H1 (cell line): Measurements from ENCODE around the gene APOL4. TPM values are rescaled to one million over a fixed set of nuclear protein-coding genes. Genes with fewer than 3 reads are reported as not detected.

Experiments used
- CTCF ChIA-PET: fragments of 300-600 bp; sonication (Branson Sonifier 250); formaldehyde crosslinking; loops from one replicate; lab custom pipeline; 2021; ENCODE audit not compliant: partially characterized antibody; lab: Charles Lee
- POLR2A ChIA-PET: fragments of 300-600 bp; sonication (Branson Sonifier 250); formaldehyde crosslinking; loops from one replicate; lab custom pipeline; 2021; ENCODE audit warnings: inconsistent platforms; ENCODE audit not compliant: partially characterized antibody; lab: Charles Lee
- DNase-seq, 2 experiments: peaks; one replicate each; pipeline versions ENCODE4 v3.0.0 to v3.0.0-alpha.2; 2010 to 2022; ENCODE audit warnings: low spot score in 2 of 2, low read depth in 1 of 2, mixed read lengths in 1 of 2
- FAIRE-seq: peaks from 2 replicates; lab custom pipeline; 2011; peaks lifted over from hg19 to GRCh38; lab: Jason Lieb, UNC
- H2AFZ ChIP-seq: 2 replicates; pipeline ENCODE4 v1.8.1; 2012; ENCODE audit warnings: low read length, inconsistent platforms
- H2AK5ac ChIP-seq: 2 replicates; pipeline ENCODE4 v1.6.1; 2013; ENCODE audit warnings: low read depth, low read length
- H2BK120ac ChIP-seq: replicated peaks from 2 replicates; pipeline ENCODE3; 2013; ENCODE audit warnings: low read depth, low read length, inconsistent platforms
- H2BK12ac ChIP-seq: 2 replicates; pipeline ENCODE4 v1.6.1; 2013; ENCODE audit warnings: low read depth, low read length
- H2BK15ac ChIP-seq: 2 replicates; pipeline ENCODE4 v1.6.1; 2013; ENCODE audit warnings: low read length
- H2BK20ac ChIP-seq: 2 replicates; pipeline ENCODE4 v1.6.1; 2013; ENCODE audit warnings: low read length
- H2BK5ac ChIP-seq: 2 replicates; pipeline ENCODE4 v1.6.1; 2013; ENCODE audit warnings: low read depth, low read length
- H3K14ac ChIP-seq: 2 replicates; pipeline ENCODE4 v1.6.1; 2013; ENCODE audit warnings: inconsistent platforms; ENCODE audit not compliant: insufficient read length
- H3K18ac ChIP-seq: 2 replicates; pipeline ENCODE4 v1.6.1; 2013; ENCODE audit warnings: low read length; ENCODE audit errors: extremely low read depth
- H3K23ac ChIP-seq: 2 replicates; pipeline ENCODE4 v1.6.1; 2013; ENCODE audit warnings: inconsistent platforms; ENCODE audit not compliant: insufficient read length
- H3K23me2 ChIP-seq: 2 replicates; pipeline ENCODE4 v1.6.1; 2013; ENCODE audit warnings: low read depth, low read length
- H3K27ac ChIP-seq: 2 replicates; pipeline ENCODE4 v1.6.1; 2011; ENCODE audit warnings: low read depth, low read length, inconsistent platforms
- H3K27me3 ChIP-seq, 4 experiments: replicated peaks in 1 of 4; 1 replicate in 1 of 4; 2 replicates in 3 of 4; pipeline versions ENCODE4 v1.6.1 to v1.8.1; 2011 to 2013; ENCODE audit warnings: low read length in 3 of 4, mild to moderate bottlenecking in 3 of 4, inconsistent platforms in 2 of 4, mixed read lengths in 2 of 4, moderate library complexity in 1 of 4; ENCODE audit not compliant: control insufficient read depth in 3 of 4, insufficient read depth in 3 of 4; ENCODE audit errors: extremely low read depth in 1 of 4
- H3K36me3 ChIP-seq, 4 experiments: 2 replicates each; pipeline versions ENCODE4 v1.6.1 to v1.8.1; 2011 to 2013; ENCODE audit warnings: mild to moderate bottlenecking in 4 of 4, low read length in 3 of 4, moderate library complexity in 2 of 4, control low read depth in 1 of 4, inconsistent platforms in 1 of 4; ENCODE audit not compliant: insufficient read depth in 4 of 4, control insufficient read depth in 2 of 4
- H3K4ac ChIP-seq: replicated peaks from 2 replicates; pipeline ENCODE3; 2013; ENCODE audit warnings: low read length, low read depth, mixed read lengths, inconsistent platforms; ENCODE audit not compliant: insufficient read length
- H3K4me1 ChIP-seq, 4 experiments: replicated peaks in 1 of 4; 1 replicate in 1 of 4; 2 replicates in 3 of 4; pipeline versions ENCODE4 v1.6.1 to v1.8.1; 2011 to 2013; ENCODE audit warnings: low read length in 3 of 4, inconsistent platforms in 2 of 4, mixed read lengths in 1 of 4; ENCODE audit not compliant: insufficient read depth in 4 of 4, control insufficient read depth in 3 of 4
- H3K4me2 ChIP-seq, 2 experiments: 2 replicates each; pipeline versions ENCODE4 v1.6.1 to v1.8.1; 2011 to 2013; ENCODE audit warnings: low read depth in 2 of 2, low read length in 2 of 2, control low read depth in 1 of 2, inconsistent platforms in 1 of 2, mild to moderate bottlenecking in 1 of 2; ENCODE audit not compliant: insufficient read depth in 1 of 2
- H3K4me3 ChIP-seq, 4 experiments: fragments of 200-600, 300-600 bp in 1 of 4; sonication (generic), shearing (Covaris generic), sonication (Bioruptor Twin) in 1 of 4; 2 replicates each; pipeline versions ENCODE4 v1.5.1 to v1.8.1; 2011 to 2016; ENCODE audit warnings: low read length in 4 of 4, low read depth in 3 of 4, control low read depth in 2 of 4, inconsistent platforms in 2 of 4, mild to moderate bottlenecking in 2 of 4, mixed read lengths in 1 of 4, moderate library complexity in 1 of 4; ENCODE audit not compliant: insufficient read depth in 2 of 4; ENCODE audit errors: extremely low read depth in 1 of 4
- H3K56ac ChIP-seq: replicated peaks from 2 replicates; pipeline ENCODE3; 2013; ENCODE audit warnings: low read depth, mild to moderate bottlenecking, mixed read lengths, low read length, inconsistent platforms; ENCODE audit not compliant: insufficient read length
- H3K79me1 ChIP-seq: 2 replicates; pipeline ENCODE4 v1.6.1; 2013; ENCODE audit warnings: low read depth, low read length, control low read depth
- H3K79me2 ChIP-seq, 2 experiments: 2 replicates each; pipeline versions ENCODE4 v1.6.1 to v1.8.1; 2012 to 2013; ENCODE audit warnings: low read length in 2 of 2, mild to moderate bottlenecking in 2 of 2, inconsistent platforms in 1 of 2; ENCODE audit not compliant: insufficient read depth in 2 of 2, control insufficient read depth in 1 of 2
- H3K9ac ChIP-seq, 4 experiments: replicated peaks in 1 of 4; 1 replicate in 1 of 4; 2 replicates in 3 of 4; pipeline versions ENCODE4 v1.6.1 to v1.8.1; 2011 to 2013; ENCODE audit warnings: low read depth in 3 of 4, low read length in 3 of 4, control low read depth in 2 of 4, mild to moderate bottlenecking in 2 of 4, moderate library complexity in 2 of 4, inconsistent platforms in 1 of 4; ENCODE audit errors: extremely low read depth in 1 of 4
- H3K9me3 ChIP-seq, 2 experiments: 2 replicates each; pipeline versions ENCODE4 v1.6.1 to v1.8.1; 2012 to 2013; ENCODE audit warnings: mild to moderate bottlenecking in 2 of 2, moderate library complexity in 2 of 2, control low read depth in 1 of 2, inconsistent platforms in 1 of 2, low read depth in 1 of 2, low read length in 1 of 2, mixed read lengths in 1 of 2; ENCODE audit not compliant: insufficient read depth in 2 of 2
- H4K20me1 ChIP-seq, 2 experiments: replicated peaks in 1 of 2; 2 replicates each; pipeline versions ENCODE3 to v1.8.1; 2011 to 2013; ENCODE audit warnings: inconsistent platforms in 2 of 2, low read length in 2 of 2, mild to moderate bottlenecking in 1 of 2; ENCODE audit not compliant: insufficient read depth in 2 of 2, control insufficient read depth in 1 of 2
- H4K5ac ChIP-seq: 2 replicates; pipeline ENCODE4 v1.6.1; 2013; ENCODE audit warnings: low read length, low read depth, mixed read lengths, inconsistent platforms; ENCODE audit not compliant: insufficient read length
- H4K8ac ChIP-seq: 2 replicates; pipeline ENCODE4 v1.8.0; 2013; ENCODE audit warnings: mild to moderate bottlenecking, moderate library complexity, low read length, inconsistent platforms; ENCODE audit not compliant: insufficient read depth; ENCODE audit errors: extremely low read depth
- H4K91ac ChIP-seq: replicated peaks from 2 replicates; pipeline ENCODE3; 2013; ENCODE audit warnings: low read length, mixed read lengths, inconsistent platforms; ENCODE audit not compliant: insufficient read length
- CEBPB ChIP-seq: IDR thresholded peaks from 2 replicates; pipeline ENCODE4 v1.6.1; 2012; ENCODE audit warnings: low read depth, low read length
- GABPA ChIP-seq: IDR thresholded peaks from 2 replicates; pipeline ENCODE4 v1.6.1; 2011; ENCODE audit warnings: mild to moderate bottlenecking, low read length, moderate library complexity, borderline replicate concordance; ENCODE audit not compliant: insufficient read depth
- WGBS, 2 experiments: shearing (Covaris generic) in 1 of 2; methylation state at CpG; one replicate each; pipeline versions ENCODE4 v1.1.6 to v1.1.7; 2013 to 2015; ENCODE audit warnings: low lambda C conversion rate in 2 of 2, mixed read lengths in 2 of 2, inconsistent platforms in 1 of 2, low coverage in 1 of 2, missing lambda C conversion rate in 1 of 2; ENCODE audit not compliant: insufficient replicate concordance in 2 of 2, insufficient coverage in 1 of 2, insufficient read length in 1 of 2; ENCODE audit errors: extremely low coverage in 1 of 2, missing lambda C conversion rate in 1 of 2; 5-methylcytosine and 5-hydroxymethylcytosine counted together
- polyA plus RNA-seq, 7 experiments: library from polyadenylated mRNA; depleted of rRNA in 3 of 7; stranded (reverse) in 5 of 7; unstranded in 2 of 7; fragments of >200 nt in 5 of 7; fragments of 200-250 nt in 2 of 7; gene quantifications; 1 replicate in 5 of 7; 2 replicates in 1 of 7; 4 replicates in 1 of 7; pipeline versions ENCODE4 v1.2.1 to v1.2.3, GENCODE V29; 2011 to 2013; ENCODE audit warnings: missing spikeins in 2 of 7, mixed read lengths in 2 of 7
- total RNA-seq: library from RNA; stranded (reverse); fragmentation: NEBNext Ultra II Directional; extraction: Animal tissue kit (Norgen Biotek cat#: 25700); gene quantifications from 2 replicates; pipeline ENCODE4 v1.2.1, GENCODE V29; 2021
- TF ChIP-seq, protein P1 (sequence below): IDR thresholded peaks from 2 replicates; pipeline ENCODE4 v1.6.1; 2011; ENCODE audit warnings: low read length, improper control_type of control experiment

Gene APOL4
- total and polyA plus RNA-seq, 2 of the 8 experiments (the other 6 are each of a cell fraction or from before 2014, with no cell fraction given) = 0.02 TPM; not detected in 1

DNA sequence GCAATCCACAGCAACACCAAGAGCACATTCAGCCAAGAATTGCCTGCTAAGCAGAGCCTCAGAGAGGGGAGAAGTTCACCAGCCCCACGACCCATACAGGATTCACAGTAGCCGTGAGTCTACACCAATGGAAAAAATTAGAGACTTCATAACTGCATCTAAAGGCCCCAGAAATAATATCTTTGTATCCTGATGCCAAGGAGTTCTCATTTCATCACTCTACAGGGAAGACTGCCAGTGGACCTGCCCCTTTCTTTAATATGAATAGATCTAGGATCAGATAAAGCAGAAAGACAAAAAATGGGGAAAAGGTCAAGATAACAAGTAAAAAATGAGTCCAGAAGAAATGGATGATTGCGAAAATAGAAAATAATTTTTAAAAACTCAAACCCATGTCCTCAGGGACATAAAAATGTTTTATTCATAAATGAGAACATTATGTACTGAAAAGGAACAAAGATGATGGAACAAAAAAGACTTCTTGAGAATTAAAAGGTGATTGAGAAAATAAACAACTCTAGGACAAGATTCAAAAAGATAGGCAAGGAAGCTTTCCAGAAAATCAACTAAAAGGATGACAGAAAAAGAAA, 50.5 kb downstream of the APOL4 start:
- Histone ChIP-seq H4K8ac (no peak overlapping the region), H3K36me3 (no peaks in the 10 kb centered on the region), H2BK12ac (no peak overlapping the region), H3K79me1 (no peaks in the 10 kb centered on the region), H3K14ac (no peak overlapping the region), H2AFZ (no peak overlapping the region), H3K4me1 (peaks cover 0 to under 1% (median 0%) of the 10 kb centered on the region in 4 experiments; a peak in 1 of 7 replicates), H3K79me2 (no peaks in the 10 kb centered on the region), H3K4me2 (no peak overlapping the region), H3K56ac (no peak overlapping the region), H2BK120ac (no peak overlapping the region), H3K4ac (no peak overlapping the region), H3K27me3 (no peaks in the 10 kb centered on the region), H4K5ac (no peak overlapping the region), H3K9ac (no peak overlapping the region), H3K23me2 (0 out of 2 replicates have a peak, but pooled peaks cover 1% of the 10 kb centered on the region), H4K91ac (no peak overlapping the region), H3K4me3 (no peak overlapping the region), H3K18ac (no peak overlapping the region), H3K9me3 (peaks cover 0 to 9% of the 10 kb centered on the region in 2 experiments; a peak in 1 of 4 replicates), H2AK5ac (no peak overlapping the region), H3K27ac (no peak overlapping the region), H2BK15ac (no peak overlapping the region), H2BK5ac (no peak overlapping the region), H2BK20ac (no peak overlapping the region), H4K20me1 (no peaks in the 10 kb centered on the region), H3K23ac (no peak overlapping the region)
- DNase-seq = no peak
- WGBS, 2 experiments = 82% methylated on average over 3 of the region's 3 CpGs; no CpG with 5 or more reads in 1 of the 2 experiments
- no peak for FAIRE-seq
- TF ChIP-seq CEBPB (no peak), GABPA (no peak)
- TF ChIP-seq, protein P1, sequence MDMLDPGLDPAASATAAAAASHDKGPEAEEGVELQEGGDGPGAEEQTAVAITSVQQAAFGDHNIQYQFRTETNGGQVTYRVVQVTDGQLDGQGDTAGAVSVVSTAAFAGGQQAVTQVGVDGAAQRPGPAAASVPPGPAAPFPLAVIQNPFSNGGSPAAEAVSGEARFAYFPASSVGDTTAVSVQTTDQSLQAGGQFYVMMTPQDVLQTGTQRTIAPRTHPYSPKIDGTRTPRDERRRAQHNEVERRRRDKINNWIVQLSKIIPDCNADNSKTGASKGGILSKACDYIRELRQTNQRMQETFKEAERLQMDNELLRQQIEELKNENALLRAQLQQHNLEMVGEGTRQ = no peak
- ChIA-PET CTCF (interaction anchor here (1.1 to 3.3 kb wide), 2 partner anchors 30 to 36 kb away, joined by 3 to 19 read pairs; no protein-coding TSS in a partner anchor), POLR2A (no interaction called here)
